ENCODE data around the gene HOXC5.
"Not testable (repeated sequence)": the region's sequence is repeated elsewhere in the genome, so short reads cannot be mapped to it uniquely, and the experiment has no call there.

The HOXC5 gene

DNA sequence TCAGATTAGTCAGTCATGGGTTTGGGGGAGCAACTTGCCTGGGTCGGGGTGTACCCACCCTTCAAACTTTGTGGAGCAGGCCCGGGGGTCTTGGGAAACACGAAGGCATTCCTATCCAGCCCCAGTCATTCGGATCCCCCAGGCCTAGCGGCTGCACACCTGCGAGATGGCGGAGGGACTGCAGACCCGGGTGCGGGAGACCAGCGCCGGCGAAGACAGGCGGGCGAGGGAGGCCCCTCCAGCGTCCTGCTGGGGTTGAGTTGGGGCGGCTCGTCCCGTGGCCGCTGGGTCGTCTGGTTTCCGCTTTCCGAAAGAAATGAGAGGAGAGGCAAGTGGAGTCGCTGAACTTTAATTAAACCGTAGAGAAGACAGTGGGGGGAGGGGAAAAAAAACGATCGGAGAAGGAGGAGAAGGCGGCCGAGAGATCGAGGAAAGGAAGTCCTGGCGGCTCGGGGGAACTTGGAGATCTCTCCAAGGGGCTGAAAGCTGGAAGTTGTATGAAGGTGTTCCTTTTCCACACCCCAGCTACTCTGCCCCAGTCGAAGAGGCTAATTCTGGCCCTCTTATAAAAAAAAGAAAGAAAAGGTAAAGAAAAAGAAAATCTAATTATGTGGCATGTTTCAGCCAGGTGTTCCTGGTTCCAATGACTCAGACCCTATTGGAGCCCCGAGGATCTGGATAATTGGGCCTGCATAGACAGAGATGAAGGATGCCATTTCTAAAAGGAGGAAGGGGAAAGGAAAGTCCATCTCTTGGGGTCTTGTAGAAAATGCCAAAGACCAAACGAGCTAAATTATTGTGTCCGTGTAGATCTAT is 48.9 kb downstream of the HOXC5 start:
- DNase-seq (ENCODE audit: low spot score); in situ Hi-C loops (cut with MboI; ENCODE audit: low sequenced_read_pairs, unreplicated experiment): not testable (repeated sequence)

DNA sequence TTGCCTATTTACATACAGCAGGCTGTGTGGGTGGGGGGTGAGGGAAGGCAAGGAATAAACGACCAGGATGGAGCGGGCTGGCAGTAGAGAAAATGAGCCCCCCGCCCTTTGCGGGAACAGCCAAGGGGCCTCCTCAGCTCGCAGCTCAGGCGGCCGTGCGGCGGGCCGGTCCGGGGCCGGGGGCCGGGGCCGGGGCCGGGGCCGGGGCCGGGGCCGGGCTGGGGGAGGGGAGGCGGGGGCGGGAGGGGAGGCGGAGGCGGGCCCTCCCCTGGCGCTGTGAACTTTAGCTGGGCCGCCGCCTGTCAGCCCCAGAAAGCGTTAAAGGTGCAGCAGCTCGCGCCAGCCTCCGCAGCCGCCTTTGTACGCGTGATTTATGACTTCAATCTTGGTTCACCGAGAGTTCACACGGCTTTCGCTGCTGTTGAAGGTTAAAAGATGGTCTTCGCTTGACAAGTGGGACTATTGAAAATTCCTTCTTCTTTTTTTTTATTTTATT is 49.6 kb downstream of the HOXC5 start:
- DNase-seq (ENCODE audit: low spot score): no peak
- TF ChIP-seq, protein P1, sequence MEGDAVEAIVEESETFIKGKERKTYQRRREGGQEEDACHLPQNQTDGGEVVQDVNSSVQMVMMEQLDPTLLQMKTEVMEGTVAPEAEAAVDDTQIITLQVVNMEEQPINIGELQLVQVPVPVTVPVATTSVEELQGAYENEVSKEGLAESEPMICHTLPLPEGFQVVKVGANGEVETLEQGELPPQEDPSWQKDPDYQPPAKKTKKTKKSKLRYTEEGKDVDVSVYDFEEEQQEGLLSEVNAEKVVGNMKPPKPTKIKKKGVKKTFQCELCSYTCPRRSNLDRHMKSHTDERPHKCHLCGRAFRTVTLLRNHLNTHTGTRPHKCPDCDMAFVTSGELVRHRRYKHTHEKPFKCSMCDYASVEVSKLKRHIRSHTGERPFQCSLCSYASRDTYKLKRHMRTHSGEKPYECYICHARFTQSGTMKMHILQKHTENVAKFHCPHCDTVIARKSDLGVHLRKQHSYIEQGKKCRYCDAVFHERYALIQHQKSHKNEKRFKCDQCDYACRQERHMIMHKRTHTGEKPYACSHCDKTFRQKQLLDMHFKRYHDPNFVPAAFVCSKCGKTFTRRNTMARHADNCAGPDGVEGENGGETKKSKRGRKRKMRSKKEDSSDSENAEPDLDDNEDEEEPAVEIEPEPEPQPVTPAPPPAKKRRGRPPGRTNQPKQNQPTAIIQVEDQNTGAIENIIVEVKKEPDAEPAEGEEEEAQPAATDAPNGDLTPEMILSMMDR (IDR thresholded peaks at IDR 0.05; ENCODE audit: borderline replicate concordance, control extremely low read depth, extremely low read depth, insufficient read depth, missing control alignments): no peak
- in situ Hi-C loops (cut with MboI; ENCODE audit: low sequenced_read_pairs, unreplicated experiment): no loop called here
